DMS 273 treated with DMSO at 0.1 percent for 48 hours (cell line): ENCODE data around the gene VGLL1.
A peak's percentile ranks its signal among the peaks of the same experiment; 100 is the strongest.

Experiments
- DNase-seq: peaks from one replicate; lab custom pipeline; 2025; lab: John Stamatoyannopoulos, UW

Gene VGLL1

GRCh38 chrX:136531951-136532350, at the start of gene VGLL1:
Gene VGLL1, plus strand, starts transcription at chrX:136532215. Its CDS starts 3,806 bp downstream, at chrX:136536021.
- no peak for DNase-seq

GRCh38 chrX:136487647-136488046, 44.4 kb upstream of the VGLL1 start, which contains the start of gene BRS3:
Gene BRS3, plus strand, starts transcription at chrX:136487947. Its CDS starts 168 bp downstream, at chrX:136488115.
- no peak for DNase-seq

- DNase-seq: no peak
Measured at GRCh38 chrX:136488706-136489105, 43.3 kb upstream of the VGLL1 start.

GRCh38 chrX:136491832-136492231, 40.2 kb upstream of the VGLL1 start:
- no peak for DNase-seq

GRCh38 chrX:136493011-136493410, 39.0 kb upstream of the VGLL1 start:
- no peak for DNase-seq

GRCh38 chrX:136495043-136495442, 37.0 kb upstream of the VGLL1 start:
- DNase-seq: no peak

- no peak for DNase-seq
Measured at GRCh38 chrX:136496186-136496763, 35.7 kb upstream of the VGLL1 start.

GRCh38 chrX:136496764-136497555, 35.1 kb upstream of the VGLL1 start:
- DNase-seq: peak; percentile 74

GRCh38 chrX:136497556-136498052, 34.4 kb upstream of the VGLL1 start, which contains the start of gene HTATSF1:
Gene HTATSF1, plus strand, starts transcription at chrX:136497592. Its CDS starts 93 bp downstream, at chrX:136497685.
- DNase-seq: no peak

GRCh38 chrX:136519069-136519468, 12.9 kb upstream of the VGLL1 start:
- no peak for DNase-seq

GRCh38 chrX:136523770-136524169, 8.2 kb upstream of the VGLL1 start:
- DNase-seq: no peak

GRCh38 chrX:136525738-136526606, 6.0 kb upstream of the VGLL1 start:
- peak; percentile 12 for DNase-seq

- no peak for DNase-seq
Measured at GRCh38 chrX:136528645-136529315, 3.2 kb upstream of the VGLL1 start.

- DNase-seq: no peak
Measured at GRCh38 chrX:136529795-136530194, 2.2 kb upstream of the VGLL1 start.

- no peak for DNase-seq
Measured at GRCh38 chrX:136534131-136534530, 2.1 kb downstream of the VGLL1 start.

- DNase-seq: no peak
Measured at GRCh38 chrX:136538811-136539210, 6.8 kb downstream of the VGLL1 start.

GRCh38 chrX:136540226-136540625, 8.2 kb downstream of the VGLL1 start:
- no peak for DNase-seq

- no peak for DNase-seq
Measured at GRCh38 chrX:136541294-136541693, 9.3 kb downstream of the VGLL1 start.

GRCh38 chrX:136542281-136542680, 10.3 kb downstream of the VGLL1 start:
- no peak for DNase-seq

GRCh38 chrX:136546371-136546781, 14.4 kb downstream of the VGLL1 start:
- no peak for DNase-seq

- peak; percentile 81 for DNase-seq
Measured at GRCh38 chrX:136549226-136549625, 17.2 kb downstream of the VGLL1 start.

- DNase-seq: no peak
Measured at GRCh38 chrX:136551410-136551809, 19.4 kb downstream of the VGLL1 start.
